Measurements from ENCODE around the gene EEF1AKMT3. TPM values are rescaled to one million over a fixed set of nuclear protein-coding genes. Genes with fewer than 3 reads are reported as not detected.

The EEF1AKMT3 gene
- total RNA-seq, result 5.2 and 6.1 TPM in 2 replicates

DNA sequence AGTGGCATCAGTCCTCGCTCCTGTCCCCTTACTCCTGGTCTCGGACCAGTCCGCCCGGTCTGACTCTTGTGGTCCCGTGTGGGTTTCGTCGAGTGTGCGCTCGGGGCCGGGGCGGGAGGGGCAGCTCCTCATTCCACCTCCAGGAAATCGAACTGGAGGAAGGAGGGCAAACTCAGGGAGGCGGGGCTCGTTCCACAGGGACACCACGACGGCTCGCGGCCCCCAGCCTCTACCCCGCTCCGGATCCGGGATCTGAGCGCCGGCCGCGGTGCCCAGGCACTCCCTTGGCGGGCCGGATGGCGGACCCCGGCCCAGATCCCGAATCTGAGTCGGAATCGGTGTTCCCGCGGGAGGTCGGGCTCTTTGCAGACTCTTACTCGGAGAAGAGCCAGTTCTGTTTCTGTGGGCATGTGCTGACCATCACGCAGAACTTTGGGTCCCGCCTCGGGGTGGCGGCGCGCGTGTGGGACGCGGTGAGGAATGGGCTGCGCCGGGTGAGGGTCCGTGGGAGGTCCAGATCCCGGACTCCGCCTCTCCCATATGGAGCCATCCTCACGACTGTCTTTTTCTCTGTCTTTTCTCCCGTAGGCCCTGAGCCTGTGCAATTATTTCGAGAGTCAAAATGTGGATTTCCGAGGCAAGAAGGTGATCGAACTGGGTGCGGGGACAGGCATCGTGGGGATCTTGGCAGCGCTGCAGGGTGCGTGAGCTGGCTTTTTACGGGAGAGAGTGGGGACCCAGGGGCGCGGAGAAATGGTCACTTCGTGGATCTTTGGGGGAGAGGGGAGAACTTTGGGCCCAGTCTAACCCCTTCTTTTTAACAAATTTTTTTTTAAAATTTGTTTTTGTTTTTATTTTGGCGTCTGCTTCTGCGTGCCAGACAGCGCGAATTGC, at the start of gene EEF1AKMT3:
TSS of gene EEF1AKMT3 (plus strand) at position 186 of the 894 bp plus-strand sequence. CDS start at position 297, 111 bp downstream.
- peak within 1 kb of the TSS; percentile 97 for H3K4me3 Mint-ChIP-seq
- intact Hi-C loops (cut with micrococcal nuclease), result loop anchor here (1.0 to 2.0 kb wide), 3 partner anchors 10 to 74 kb away; partner anchors contain the start of genes CDK4, CTDSP2 and TSFM

DNA sequence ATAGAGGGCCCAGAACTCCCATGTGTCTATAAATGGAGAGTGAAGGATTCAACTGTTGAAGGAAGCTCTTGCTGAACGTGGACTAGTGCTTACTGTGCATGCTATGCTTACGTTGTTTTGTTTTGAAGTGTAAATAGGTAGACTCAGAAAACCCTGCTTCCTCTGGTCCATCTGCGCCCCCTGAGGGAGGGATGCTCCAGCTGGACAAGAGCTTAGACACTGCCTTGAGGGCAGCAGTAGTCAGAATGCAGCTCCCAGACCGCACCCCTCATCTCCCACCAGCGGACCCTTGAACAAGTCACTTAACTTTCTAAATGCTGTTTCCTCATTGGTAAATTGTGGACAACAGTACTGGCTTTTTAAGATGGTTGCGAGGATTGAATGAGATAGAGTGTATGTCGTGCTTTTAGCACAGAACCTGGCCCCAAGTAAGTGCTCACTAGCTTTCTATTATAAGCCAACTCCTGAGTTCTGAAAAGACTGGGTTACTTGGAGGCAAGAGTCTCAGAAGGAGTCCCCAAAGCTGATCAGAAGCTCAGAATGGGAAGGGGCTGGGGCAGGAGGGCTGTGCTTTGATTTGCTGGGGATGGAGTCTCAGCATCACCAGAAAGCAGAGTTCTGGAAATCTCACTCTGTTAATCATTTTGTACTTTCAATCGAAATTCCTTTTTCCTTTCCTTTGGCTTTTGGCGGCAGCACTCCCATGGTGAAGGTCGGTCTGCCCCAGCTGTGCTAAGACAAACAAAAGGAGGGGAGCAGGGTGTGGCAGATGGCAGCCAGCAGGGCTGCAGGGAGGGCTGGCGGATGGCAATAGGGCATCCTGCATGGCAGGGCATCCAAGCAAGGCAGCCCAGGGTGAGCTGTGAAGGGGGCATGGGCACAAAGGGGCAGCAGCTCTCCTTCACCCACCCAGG, 49.4 kb upstream of the EEF1AKMT3 start:
- Mint-ChIP-seq H3K4me1 (no peaks in the 10 kb centered on the region), H3K4me3 (no peak overlapping the region), H3K27ac (no peak overlapping the region), H3K9me3 (no peaks in the 10 kb centered on the region), H3K27me3 (no peaks in the 10 kb centered on the region), H3K36me3 (ENCODE audit: low read depth) (peaks cover 43% of the 10 kb centered on the region)
- no peak for DNase-seq
- intact Hi-C loops (cut with micrococcal nuclease), result no loop called here

More for the DNA sequence above, at the start of gene EEF1AKMT3:
- Mint-ChIP-seq H3K36me3 (ENCODE audit: low read depth) (peaks cover 49% of the 10 kb centered on the region), H3K9me3 (no peaks in the 10 kb centered on the region), H3K27ac (peak within 1 kb of the TSS; percentile 99), H3K27me3 (no peaks in the 10 kb centered on the region), H3K4me1 (peaks cover 19% of the 10 kb centered on the region)
- DNase-seq, result peak; percentile 85

DNA sequence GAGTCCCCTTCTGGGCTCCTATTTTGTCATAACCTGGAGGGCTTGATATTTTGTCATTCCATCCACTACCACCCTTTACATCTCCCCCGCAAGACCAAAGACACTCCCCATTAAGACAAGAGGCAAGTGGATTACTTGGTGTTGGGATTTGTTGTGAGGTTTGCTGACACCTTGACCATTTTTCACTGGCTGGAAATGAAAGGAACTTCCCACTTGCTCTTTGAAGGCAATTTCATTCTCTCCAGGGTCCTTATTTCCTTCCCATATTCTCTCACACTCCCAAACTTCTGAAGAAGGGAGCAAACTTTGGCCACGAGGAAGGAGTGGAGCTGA, 48.8 kb upstream of the EEF1AKMT3 start:
- no peaks in the 10 kb centered on the region for H3K27me3 Mint-ChIP-seq
- no peaks in the 10 kb centered on the region for H3K4me1 Mint-ChIP-seq
- no peak overlapping the region for H3K4me3 Mint-ChIP-seq
- no peaks in the 10 kb centered on the region for H3K9me3 Mint-ChIP-seq
- DNase-seq, result no peak
- peaks cover 42% of the 10 kb centered on the region for H3K36me3 Mint-ChIP-seq (ENCODE audit: low read depth)
- peak overlapping the region; percentile 17 for H3K27ac Mint-ChIP-seq
- intact Hi-C loops (cut with micrococcal nuclease), result no loop called here

DNA sequence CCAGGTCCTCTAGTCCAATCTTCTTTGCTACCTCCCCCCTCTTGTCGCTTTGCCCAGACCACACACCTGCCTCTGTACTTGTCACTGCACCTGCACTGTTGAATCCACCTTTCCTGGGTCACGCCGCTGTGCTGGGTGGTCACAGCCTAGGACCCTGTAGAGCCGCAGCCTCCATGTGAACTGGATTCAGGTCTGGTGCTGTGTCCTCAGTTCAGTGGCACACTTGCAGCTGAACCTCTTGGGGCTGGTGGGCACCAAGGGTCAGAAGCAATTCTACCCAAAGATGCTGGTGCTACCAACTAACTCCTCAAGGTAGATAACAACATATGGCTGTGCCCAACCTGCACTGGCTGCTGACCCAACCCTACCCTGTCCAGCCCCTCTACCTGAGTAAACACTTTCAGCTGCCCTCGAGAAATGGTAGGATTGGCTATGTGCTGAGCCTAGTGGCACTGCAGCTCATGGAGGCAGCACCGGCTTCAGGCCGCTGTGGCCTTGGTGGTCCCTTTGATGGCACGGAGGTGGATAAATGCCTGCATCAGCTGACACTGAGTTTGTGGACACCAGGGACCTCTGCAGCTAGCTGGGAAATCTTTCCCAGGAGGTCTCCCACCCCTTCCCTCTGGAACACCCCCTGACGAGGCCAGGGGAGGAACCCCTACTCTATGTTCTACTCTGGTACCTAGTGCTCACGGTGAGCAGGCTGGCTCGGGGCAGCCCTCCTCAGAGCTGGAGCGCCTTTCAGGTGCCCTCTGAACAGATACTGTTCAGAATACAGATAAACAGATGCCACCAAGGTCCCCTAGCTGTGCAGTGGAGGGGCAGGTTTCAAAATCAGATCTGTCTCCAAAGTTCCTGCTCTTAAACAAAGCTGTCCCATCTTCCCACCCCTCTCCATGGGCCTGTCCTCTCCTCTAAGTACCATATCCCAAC, 48.1 kb upstream of the EEF1AKMT3 start:
- no peak overlapping the region for H3K4me3 Mint-ChIP-seq
- intact Hi-C loops (cut with micrococcal nuclease), result no loop called here
- peak overlapping the region; percentile 51 for H3K27ac Mint-ChIP-seq
- no peaks in the 10 kb centered on the region for H3K9me3 Mint-ChIP-seq
- H3K36me3 Mint-ChIP-seq (ENCODE audit: low read depth), result peaks cover 39% of the 10 kb centered on the region
- DNase-seq, result no peak
- no peaks in the 10 kb centered on the region for H3K27me3 Mint-ChIP-seq
- H3K4me1 Mint-ChIP-seq, result no peaks in the 10 kb centered on the region

DNA sequence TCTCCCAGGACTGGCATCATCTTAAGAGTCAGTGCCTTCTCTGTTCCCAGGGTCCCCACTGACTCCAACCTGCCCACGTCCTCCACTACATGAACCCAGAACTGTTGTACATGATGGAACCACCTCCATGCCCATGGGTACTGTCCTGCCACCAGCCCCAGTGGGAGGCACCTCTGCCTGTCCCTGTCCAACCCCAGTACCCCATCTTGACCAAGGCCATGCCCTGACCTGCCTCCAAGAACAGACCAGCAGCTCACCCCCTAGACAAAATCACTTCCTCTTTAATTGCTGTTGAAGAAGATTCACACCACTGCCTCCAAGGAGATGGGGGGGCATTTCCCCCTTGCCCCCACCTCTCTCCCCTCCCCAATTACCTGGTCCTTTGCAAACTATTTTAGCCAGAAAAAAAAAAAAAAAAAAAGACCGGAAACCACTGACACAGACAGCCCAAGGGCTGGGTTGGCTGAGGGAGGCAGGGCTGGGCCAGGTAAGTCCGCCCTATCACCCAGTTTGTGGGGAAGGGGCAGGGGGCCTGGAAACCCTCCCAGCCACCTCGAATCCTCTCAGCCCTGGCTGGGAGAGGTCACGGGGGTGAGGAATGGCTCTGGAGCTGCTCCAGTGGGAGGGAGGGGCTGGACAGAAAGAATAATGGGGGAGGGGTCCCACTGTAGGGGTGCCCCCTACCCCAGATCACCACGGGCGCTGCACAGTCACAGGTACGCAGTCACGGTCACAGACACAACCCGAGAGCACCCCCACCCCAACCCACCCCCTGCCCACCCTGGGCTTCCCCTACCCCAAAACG, 47.3 kb upstream of the EEF1AKMT3 start:
- H3K4me1 Mint-ChIP-seq, result no peaks in the 10 kb centered on the region
- H3K4me3 Mint-ChIP-seq, result no peak overlapping the region
- DNase-seq, result no peak
- peak overlapping the region; percentile 51 for H3K27ac Mint-ChIP-seq
- no peaks in the 10 kb centered on the region for H3K27me3 Mint-ChIP-seq
- H3K36me3 Mint-ChIP-seq (ENCODE audit: low read depth), result peaks cover 39% of the 10 kb centered on the region
- no peaks in the 10 kb centered on the region for H3K9me3 Mint-ChIP-seq
- intact Hi-C loops (cut with micrococcal nuclease), result no loop called here

DNA sequence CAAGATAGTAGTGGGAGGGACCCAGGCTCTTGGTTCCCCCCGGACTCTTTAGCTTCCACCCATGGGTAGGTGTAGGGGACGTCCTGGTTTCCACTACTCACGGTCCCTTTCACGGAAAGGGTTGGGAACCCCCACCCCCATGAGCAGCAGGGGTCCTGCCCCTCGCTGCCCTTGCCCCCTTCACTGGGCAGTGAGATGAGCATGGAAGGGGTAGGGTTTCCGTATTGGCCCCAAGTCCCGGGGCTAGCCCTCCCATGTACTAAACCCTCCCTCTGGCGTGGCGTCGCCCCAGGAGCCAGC, 46.6 kb upstream of the EEF1AKMT3 start:
- Mint-ChIP-seq H3K27me3 (no peaks in the 10 kb centered on the region), H3K27ac (no peak overlapping the region)

DNA sequence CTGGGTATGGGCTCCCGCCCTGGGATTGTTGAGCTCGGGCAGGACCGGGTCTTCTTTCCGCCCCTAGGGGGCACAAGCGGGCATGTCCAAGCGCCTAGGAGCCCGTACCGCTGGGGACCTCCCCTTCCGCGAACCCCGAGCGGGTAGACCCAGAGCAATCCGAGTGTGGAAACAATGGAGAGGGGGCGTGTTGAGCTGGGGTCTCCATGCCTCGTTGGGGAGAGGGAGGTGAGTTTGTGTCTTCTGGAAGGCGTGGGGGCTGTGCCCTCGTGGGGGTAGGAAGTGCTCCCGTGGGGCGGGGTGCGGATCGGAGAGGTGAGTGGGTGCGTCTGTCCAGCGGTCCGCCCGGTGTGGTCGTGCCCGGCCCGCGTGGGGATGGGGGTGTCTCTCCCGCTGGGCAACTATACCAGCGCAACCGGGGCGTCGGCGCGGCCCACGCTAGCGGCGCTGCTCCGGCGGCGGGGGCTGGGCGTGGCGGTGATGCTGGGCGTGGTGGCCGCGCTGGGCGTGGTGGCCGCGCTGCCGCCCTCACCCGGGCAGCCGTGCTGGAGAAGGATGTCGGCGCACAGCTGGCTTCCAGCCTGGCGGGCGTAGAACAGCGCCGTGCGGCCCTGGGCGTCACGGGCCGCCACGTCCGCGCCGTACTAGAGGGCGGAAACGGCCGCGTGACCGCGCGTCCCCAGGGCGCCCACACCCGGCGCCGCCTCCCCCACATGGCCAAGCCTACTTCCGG, 46.1 kb upstream of the EEF1AKMT3 start:
- Mint-ChIP-seq H3K36me3 (ENCODE audit: low read depth) (peaks cover 46% of the 10 kb centered on the region), H3K9me3 (no peaks in the 10 kb centered on the region), H3K27me3 (no peaks in the 10 kb centered on the region), H3K27ac (no peak overlapping the region), H3K4me3 (peak overlapping the region; percentile 55), H3K4me1 (no peaks in the 10 kb centered on the region)
- DNase-seq, result peak; percentile 71
- intact Hi-C loops (cut with micrococcal nuclease), result no loop called here

More for the DNA sequence above, 46.6 kb upstream of the EEF1AKMT3 start:
- Mint-ChIP-seq H3K9me3 (no peaks in the 10 kb centered on the region), H3K4me1 (no peaks in the 10 kb centered on the region), H3K36me3 (ENCODE audit: low read depth) (peaks cover 45% of the 10 kb centered on the region), H3K4me3 (no peak overlapping the region)
- intact Hi-C loops (cut with micrococcal nuclease), result no loop called here
- no peak for DNase-seq

DNA sequence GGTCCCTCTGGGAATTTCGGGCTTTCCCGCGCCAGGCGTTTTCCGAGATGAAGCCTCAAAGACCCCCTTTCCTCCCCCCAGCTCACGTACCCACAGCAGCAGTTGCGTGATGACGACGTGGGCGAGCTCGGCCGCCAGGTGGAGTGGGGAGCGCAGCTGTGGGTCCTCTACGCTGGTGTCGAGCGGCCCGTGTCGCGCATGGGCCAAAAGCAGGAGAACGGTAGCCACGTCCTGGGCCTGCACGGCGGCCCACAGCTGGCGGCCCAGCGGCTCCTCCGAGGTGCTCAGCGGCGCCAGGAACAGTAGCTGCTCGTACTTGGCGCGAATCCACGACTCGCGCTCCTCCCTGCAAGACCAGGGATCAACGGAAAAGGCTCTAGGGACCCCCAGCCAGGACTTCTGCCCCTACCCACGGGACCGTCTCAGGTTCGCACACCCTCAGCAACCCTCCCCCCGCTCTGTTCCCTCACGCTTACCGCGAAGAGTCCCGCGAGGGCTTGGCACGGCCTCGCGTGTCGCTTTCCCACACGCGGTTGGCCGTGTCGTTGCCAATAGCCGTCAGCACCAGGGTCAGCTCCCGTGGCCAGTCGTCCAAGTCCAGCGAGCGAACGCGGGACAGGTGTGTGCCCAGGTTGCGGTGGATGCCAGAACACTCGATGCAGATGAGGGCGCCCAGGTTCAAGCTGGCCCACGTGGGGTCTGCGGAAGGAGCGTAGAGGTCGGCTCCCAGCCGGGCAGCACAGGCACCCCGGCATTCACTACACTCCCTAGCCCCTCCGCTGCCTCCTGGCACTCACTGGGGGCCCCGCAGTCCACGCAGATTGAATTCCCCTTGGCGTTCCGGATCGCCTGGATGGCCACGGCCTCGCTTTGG, 45.3 kb upstream of the EEF1AKMT3 start:
- H3K9me3 Mint-ChIP-seq, result no peaks in the 10 kb centered on the region
- intact Hi-C loops (cut with micrococcal nuclease), result no loop called here
- no peak overlapping the region for H3K4me3 Mint-ChIP-seq
- no peaks in the 10 kb centered on the region for H3K4me1 Mint-ChIP-seq
- no peaks in the 10 kb centered on the region for H3K27me3 Mint-ChIP-seq
- no peak overlapping the region for H3K27ac Mint-ChIP-seq
- peaks cover 46% of the 10 kb centered on the region for H3K36me3 Mint-ChIP-seq (ENCODE audit: low read depth)
- DNase-seq, result no peak

DNA sequence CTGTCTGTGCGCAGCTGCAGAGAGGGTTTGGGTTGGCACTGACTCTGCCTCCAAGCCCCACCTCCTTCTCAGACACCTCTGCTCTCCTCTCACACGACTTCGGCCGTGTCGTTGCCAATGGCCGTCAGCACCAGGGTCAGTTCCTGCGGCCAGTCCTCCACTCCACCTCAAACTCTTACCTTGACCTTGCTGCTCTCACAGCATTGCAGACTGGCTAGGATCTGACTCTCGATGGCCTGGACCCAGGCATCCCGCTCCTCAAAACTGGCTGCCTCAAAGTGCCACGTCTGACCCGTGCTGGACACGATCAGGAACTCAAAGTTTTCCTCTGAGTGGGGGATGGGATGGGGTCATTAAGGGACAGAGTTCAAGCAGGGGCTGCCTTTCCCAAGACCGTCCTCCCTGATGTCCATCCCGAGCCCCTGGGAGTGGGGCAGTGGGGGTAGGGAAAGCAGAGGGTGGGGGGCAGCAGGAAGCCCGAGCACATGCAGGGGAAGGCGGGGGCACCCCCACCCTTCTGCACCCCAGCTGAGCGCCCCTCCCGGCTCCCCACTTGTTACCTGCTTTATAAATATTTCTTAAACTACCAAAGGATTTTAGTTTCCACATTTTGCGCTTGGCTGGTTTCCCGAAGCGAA, 44.5 kb upstream of the EEF1AKMT3 start:
- no peaks in the 10 kb centered on the region for H3K4me1 Mint-ChIP-seq
- H3K4me3 Mint-ChIP-seq, result no peak overlapping the region
- no peak for DNase-seq
- no peak overlapping the region for H3K27ac Mint-ChIP-seq
- no peaks in the 10 kb centered on the region for H3K9me3 Mint-ChIP-seq
- intact Hi-C loops (cut with micrococcal nuclease), result no loop called here
- peaks cover 52% of the 10 kb centered on the region for H3K36me3 Mint-ChIP-seq (ENCODE audit: low read depth)
- no peaks in the 10 kb centered on the region for H3K27me3 Mint-ChIP-seq

DNA sequence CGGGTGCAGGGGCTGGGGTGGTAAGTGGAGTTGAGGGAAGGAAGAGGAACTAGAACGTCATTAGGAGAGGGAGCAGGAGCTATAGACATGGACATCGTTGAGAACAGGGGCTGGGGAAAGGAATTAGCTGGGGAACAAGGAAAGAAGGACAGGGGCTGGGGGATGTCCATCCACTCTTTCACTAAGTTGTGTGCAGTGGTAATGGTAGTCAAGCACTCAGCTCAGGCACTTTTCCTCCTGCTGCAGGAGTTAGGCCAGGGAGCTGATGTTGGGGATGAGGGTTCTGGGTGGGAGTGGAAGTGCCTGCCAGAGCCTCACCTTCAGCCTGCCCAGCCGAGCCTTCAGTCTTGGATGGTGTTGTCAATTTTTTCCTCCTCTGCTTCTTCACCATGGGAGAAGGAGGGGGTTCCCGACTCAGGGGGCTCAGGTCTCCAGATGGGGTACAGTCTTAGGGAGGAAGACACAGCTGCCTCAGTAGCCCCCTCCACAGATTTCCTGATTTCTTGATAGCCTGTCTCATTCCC, 43.0 kb upstream of the EEF1AKMT3 start:
- H3K27ac Mint-ChIP-seq, result no peak overlapping the region
- intact Hi-C loops (cut with micrococcal nuclease), result no loop called here
- no peaks in the 10 kb centered on the region for H3K4me1 Mint-ChIP-seq
- no peaks in the 10 kb centered on the region for H3K9me3 Mint-ChIP-seq
- H3K4me3 Mint-ChIP-seq, result no peak overlapping the region
- peaks cover 57% of the 10 kb centered on the region for H3K36me3 Mint-ChIP-seq (ENCODE audit: low read depth)
- no peaks in the 10 kb centered on the region for H3K27me3 Mint-ChIP-seq
- no peak for DNase-seq

DNA sequence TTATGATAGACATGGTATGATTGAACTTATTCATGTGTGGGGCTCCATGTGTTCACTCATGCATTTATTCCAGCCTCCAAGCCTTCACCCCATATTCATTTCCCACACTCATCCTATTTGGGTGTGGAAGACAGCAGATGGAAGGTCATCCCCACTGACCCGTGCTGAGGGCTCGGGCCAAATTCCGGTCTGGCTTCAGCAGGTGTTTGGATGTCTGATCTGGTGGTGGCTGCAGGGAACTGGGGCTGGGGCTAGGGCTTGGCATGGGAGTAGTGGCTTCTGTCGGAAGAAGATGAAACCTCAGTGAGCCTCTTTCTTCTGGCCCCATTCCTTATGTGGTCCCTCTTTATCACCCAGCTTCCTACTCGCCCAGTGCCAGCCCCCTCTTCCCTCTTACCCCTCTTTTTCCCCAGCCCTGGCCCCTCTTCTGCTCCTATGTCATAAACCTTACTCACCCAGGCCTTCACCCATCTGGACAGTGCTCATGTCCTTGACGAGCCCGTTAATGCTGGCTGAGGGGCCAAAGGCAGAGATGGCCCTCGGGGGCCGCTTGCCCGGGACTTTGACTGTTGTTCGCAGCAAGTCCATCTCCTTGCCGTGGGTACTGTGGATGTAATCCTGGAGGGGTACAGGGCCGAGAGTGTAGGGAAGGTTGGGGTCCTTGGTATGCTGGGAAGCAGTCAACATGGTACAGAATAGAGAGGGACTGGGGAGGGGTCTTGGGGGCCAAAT, 41.9 kb upstream of the EEF1AKMT3 start:
- intact Hi-C loops (cut with micrococcal nuclease), result no loop called here
- H3K27me3 Mint-ChIP-seq, result no peaks in the 10 kb centered on the region
- no peak for DNase-seq

More for the DNA sequence above, 41.9 kb upstream of the EEF1AKMT3 start:
- peaks cover 4% of the 10 kb centered on the region for H3K4me1 Mint-ChIP-seq
- no peak overlapping the region for H3K27ac Mint-ChIP-seq
- H3K36me3 Mint-ChIP-seq (ENCODE audit: low read depth), result peaks cover 63% of the 10 kb centered on the region
- H3K9me3 Mint-ChIP-seq, result no peaks in the 10 kb centered on the region
- H3K4me3 Mint-ChIP-seq, result no peak overlapping the region
